Skeletal muscle satellite cell (primary cell): ENCODE data around the gene KCNB1.
"Not testable (repeated sequence)": the region's sequence is repeated elsewhere in the genome, so short reads cannot be mapped to it uniquely, and the experiment has no call there.

ENCODE experiments used
- H3K27me3 ChIP-seq: 2 replicates; pipeline ENCODE4 v1.7.0; 2013; ENCODE audit warnings: low read length; ENCODE audit not compliant: control insufficient read depth, insufficient read depth
- H3K36me3 ChIP-seq: 2 replicates; pipeline ENCODE4 v1.7.0; 2013; ENCODE audit warnings: mild to moderate bottlenecking, control low read depth, low read length; ENCODE audit not compliant: insufficient read depth
- H3K4me1 ChIP-seq: 2 replicates; pipeline ENCODE4 v1.7.0; 2013; ENCODE audit warnings: low read length; ENCODE audit not compliant: control insufficient read depth, insufficient read depth
- H3K4me2 ChIP-seq: 2 replicates; pipeline ENCODE4 v1.7.0; 2013; ENCODE audit warnings: mild to moderate bottlenecking, low read length
- H3K4me3 ChIP-seq: 2 replicates; pipeline ENCODE4 v1.7.0; 2013; ENCODE audit warnings: low read length
- H3K9ac ChIP-seq: 2 replicates; pipeline ENCODE4 v1.7.0; 2013; ENCODE audit warnings: mild to moderate bottlenecking, low read depth, low read length, moderate library complexity
- H3K9me3 ChIP-seq: replicated peaks from 2 replicates; pipeline ENCODE4 v1.7.0; 2013; ENCODE audit warnings: mild to moderate bottlenecking, control low read depth, low read length

KCNB1 gene

GRCh38 chr20:49415668-49416044 lies 66.8 kb downstream of the KCNB1 start:
- Histone ChIP-seq H3K9me3 (no peaks in the 10 kb centered on the region), H3K36me3 (no peaks in the 10 kb centered on the region), H3K4me1 (no peaks in the 10 kb centered on the region), H3K4me3 (no peak overlapping the region), H3K27me3 (peaks cover 49% of the 10 kb centered on the region), H3K4me2 (no peak overlapping the region), H3K9ac (no peak overlapping the region)

- no peak overlapping the region for H3K4me3 ChIP-seq
- H3K9ac ChIP-seq: no peak overlapping the region
- no peak overlapping the region for H3K4me2 ChIP-seq
- H3K9me3 ChIP-seq: no peaks in the 10 kb centered on the region
- H3K36me3 ChIP-seq: no peaks in the 10 kb centered on the region
- H3K27me3 ChIP-seq: peaks cover 49% of the 10 kb centered on the region
- no peaks in the 10 kb centered on the region for H3K4me1 ChIP-seq
Observed at GRCh38 chr20:49415005-49415667, 67.3 kb downstream of the KCNB1 start.

- no peaks in the 10 kb centered on the region for H3K4me1 ChIP-seq
- no peaks in the 10 kb centered on the region for H3K9me3 ChIP-seq
- no peak overlapping the region for H3K4me3 ChIP-seq
- H3K36me3 ChIP-seq: no peaks in the 10 kb centered on the region
- peaks cover 38% of the 10 kb centered on the region for H3K27me3 ChIP-seq
- H3K4me2 ChIP-seq: no peak overlapping the region
- H3K9ac ChIP-seq: no peak overlapping the region
Observed at GRCh38 chr20:49413677-49414076, 68.8 kb downstream of the KCNB1 start.

GRCh38 chr20:49412953-49413352 lies 69.5 kb downstream of the KCNB1 start:
- Histone ChIP-seq H3K9ac (no peak overlapping the region), H3K36me3 (no peaks in the 10 kb centered on the region), H3K27me3 (peaks cover 37% of the 10 kb centered on the region), H3K9me3 (no peaks in the 10 kb centered on the region), H3K4me2 (no peak overlapping the region), H3K4me3 (no peak overlapping the region), H3K4me1 (no peaks in the 10 kb centered on the region)

- Histone ChIP-seq H3K9ac (no peak overlapping the region), H3K4me3 (no peak overlapping the region), H3K4me1 (no peaks in the 10 kb centered on the region), H3K36me3 (no peaks in the 10 kb centered on the region), H3K4me2 (no peak overlapping the region), H3K9me3 (no peaks in the 10 kb centered on the region), H3K27me3 (peaks cover 35% of the 10 kb centered on the region)
Observed at GRCh38 chr20:49412254-49412653, 70.2 kb downstream of the KCNB1 start.

GRCh38 chr20:49411221-49411925 lies 71.1 kb downstream of the KCNB1 start:
- H3K9ac ChIP-seq: no peak overlapping the region
- H3K36me3 ChIP-seq: no peaks in the 10 kb centered on the region
- H3K4me3 ChIP-seq: no peak overlapping the region
- no peak overlapping the region for H3K4me2 ChIP-seq
- no peaks in the 10 kb centered on the region for H3K9me3 ChIP-seq
- peaks cover 33% of the 10 kb centered on the region for H3K27me3 ChIP-seq
- no peaks in the 10 kb centered on the region for H3K4me1 ChIP-seq

- not testable (repeated sequence) for H3K9ac ChIP-seq, H3K4me1 ChIP-seq, H3K4me2 ChIP-seq, H3K9me3 ChIP-seq, H3K4me3 ChIP-seq, H3K36me3 ChIP-seq
- H3K27me3 ChIP-seq: peaks cover 30% of the 10 kb centered on the region
Observed at GRCh38 chr20:49409975-49410621, 72.4 kb downstream of the KCNB1 start.

- peaks cover 27% of the 10 kb centered on the region for H3K27me3 ChIP-seq
- H3K9me3 ChIP-seq: no peaks in the 10 kb centered on the region
- H3K9ac ChIP-seq: no peak overlapping the region
- no peak overlapping the region for H3K4me3 ChIP-seq
- H3K36me3 ChIP-seq: no peaks in the 10 kb centered on the region
- no peaks in the 10 kb centered on the region for H3K4me1 ChIP-seq
- no peak overlapping the region for H3K4me2 ChIP-seq
Observed at GRCh38 chr20:49409302-49409974, 73.0 kb downstream of the KCNB1 start.

- Histone ChIP-seq H3K4me1 (no peaks in the 10 kb centered on the region), H3K9ac (no peak overlapping the region), H3K27me3 (peaks cover 23% of the 10 kb centered on the region), H3K36me3 (no peaks in the 10 kb centered on the region), H3K4me2 (no peak overlapping the region), H3K9me3 (no peaks in the 10 kb centered on the region), H3K4me3 (no peak overlapping the region)
Observed at GRCh38 chr20:49408509-49409104, 73.9 kb downstream of the KCNB1 start.

- H3K9me3 ChIP-seq: no peaks in the 10 kb centered on the region
- no peak overlapping the region for H3K4me3 ChIP-seq
- peaks cover 8% of the 10 kb centered on the region for H3K27me3 ChIP-seq
- no peak overlapping the region for H3K4me2 ChIP-seq
- no peaks in the 10 kb centered on the region for H3K36me3 ChIP-seq
- no peaks in the 10 kb centered on the region for H3K4me1 ChIP-seq
- H3K9ac ChIP-seq: no peak overlapping the region
Observed at GRCh38 chr20:49406666-49407065, 75.8 kb downstream of the KCNB1 start.

- Histone ChIP-seq H3K4me1 (no peaks in the 10 kb centered on the region), H3K27me3 (peaks cover 8% of the 10 kb centered on the region), H3K9me3 (no peaks in the 10 kb centered on the region), H3K36me3 (no peaks in the 10 kb centered on the region), H3K4me3 (no peak overlapping the region), H3K4me2 (no peak overlapping the region), H3K9ac (no peak overlapping the region)
Observed at GRCh38 chr20:49405696-49406095, 76.8 kb downstream of the KCNB1 start.
